ENCODE data around the gene POLR2E.

The POLR2E gene

DNA sequence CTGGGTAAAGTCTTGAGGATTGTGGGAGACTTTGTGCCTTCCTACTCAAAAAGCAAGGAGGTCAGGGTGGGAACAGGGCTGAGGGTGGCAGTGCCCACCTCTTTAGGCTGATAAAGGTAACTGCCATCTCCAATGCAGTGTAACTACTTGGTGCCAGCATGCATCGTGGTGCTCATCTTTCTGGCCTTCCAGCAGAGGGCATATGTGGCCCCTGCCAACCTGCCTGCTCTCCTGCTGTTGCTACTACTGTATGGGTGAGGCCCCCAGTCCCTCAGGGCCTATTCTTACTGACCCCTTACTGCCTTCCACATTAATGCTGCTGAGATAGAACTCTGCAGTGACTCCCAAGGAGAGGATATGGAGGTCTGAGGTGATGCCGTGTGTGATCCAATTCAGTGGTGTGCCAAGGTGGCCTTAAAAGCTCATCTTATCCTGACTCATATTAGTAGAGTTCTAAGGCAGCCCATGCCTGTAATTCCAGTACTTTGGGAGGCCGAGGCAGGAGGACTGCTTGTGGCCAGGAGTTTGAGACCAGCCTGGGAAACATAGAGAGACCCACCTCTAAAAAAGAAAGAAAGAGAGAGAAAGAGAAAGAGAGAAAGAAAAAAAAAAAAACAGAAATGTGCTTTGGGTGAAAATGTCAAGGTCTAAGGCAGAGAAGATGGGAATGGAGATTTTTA, 37.9 kb downstream of the POLR2E start:
- H3K9ac ChIP-seq (ENCODE audit: low read depth, low read length, poor library complexity) = no peak overlapping the region
- no peak overlapping the region for H4K8ac ChIP-seq (ENCODE audit: low read depth, low read length)
- H3K36me3 ChIP-seq (replicated peaks in 1 of 2; ENCODE audit: control insufficient read depth in 2 of 2, insufficient read depth in 2 of 2, low read length in 2 of 2) = peaks cover 0 to 4% of the 10 kb centered on the region in 2 donors
- H2AK5ac ChIP-seq (ENCODE audit: low read depth, low read length) = no peak overlapping the region
- no peak overlapping the region for H2BK120ac ChIP-seq (ENCODE audit: low read depth, low read length)
- no peak overlapping the region for H2BK15ac ChIP-seq (ENCODE audit: low read length)
- H3K18ac ChIP-seq (ENCODE audit: low read length) = no peak overlapping the region
- H3K79me1 ChIP-seq (ENCODE audit: low read depth, low read length) = no peaks in the 10 kb centered on the region
- H3K14ac ChIP-seq (ENCODE audit: low read length) = no peak overlapping the region
- H3K4me1 ChIP-seq (ENCODE audit: control insufficient read depth in 2 of 2, insufficient read depth in 1 of 2, low read depth in 1 of 2, low read length in 2 of 2) = no peaks in the 10 kb centered on the region
- H3K27me3 ChIP-seq (ENCODE audit: control insufficient read depth in 3 of 3, insufficient read depth in 3 of 3, low read depth in 1 of 3, low read length in 3 of 3) = no peaks in the 10 kb centered on the region
- H3K4me3 ChIP-seq (ENCODE audit: low read length in 2 of 2) = no peak overlapping the region
- no peak overlapping the region for H2BK12ac ChIP-seq (ENCODE audit: low read length)
- no peak for DNase-seq (ENCODE audit: low spot score)
- peaks cover 0 to 34% of the 10 kb centered on the region in 2 donors for H3K9me3 ChIP-seq (replicated peaks in 1 of 2; ENCODE audit: control insufficient read depth in 2 of 2, insufficient read depth in 1 of 2, low read depth in 1 of 2, low read length in 2 of 2)
- no peak overlapping the region for H3K4me2 ChIP-seq (ENCODE audit: insufficient read depth, low read length, poor library complexity, severe bottlenecking)
- no peak overlapping the region for H3K23ac ChIP-seq (ENCODE audit: low read depth, low read length, poor library complexity)
- H4K91ac ChIP-seq (ENCODE audit: low read depth, low read length, poor library complexity) = no peak overlapping the region
- no peak overlapping the region for H2AFZ ChIP-seq (ENCODE audit: low read length)
- no CpG with 5 or more reads among the region's 3 CpGs for WGBS, 2 donors (ENCODE audit: extremely low coverage in 2 of 2, insufficient read length in 2 of 2, insufficient replicate concordance in 1 of 2)
- H2BK5ac ChIP-seq (ENCODE audit: low read length) = no peak overlapping the region
- H3K27ac ChIP-seq (replicated peaks; ENCODE audit: low read length) = no peak overlapping the region
- H3K4ac ChIP-seq (ENCODE audit: low read length) = no peak overlapping the region

DNA sequence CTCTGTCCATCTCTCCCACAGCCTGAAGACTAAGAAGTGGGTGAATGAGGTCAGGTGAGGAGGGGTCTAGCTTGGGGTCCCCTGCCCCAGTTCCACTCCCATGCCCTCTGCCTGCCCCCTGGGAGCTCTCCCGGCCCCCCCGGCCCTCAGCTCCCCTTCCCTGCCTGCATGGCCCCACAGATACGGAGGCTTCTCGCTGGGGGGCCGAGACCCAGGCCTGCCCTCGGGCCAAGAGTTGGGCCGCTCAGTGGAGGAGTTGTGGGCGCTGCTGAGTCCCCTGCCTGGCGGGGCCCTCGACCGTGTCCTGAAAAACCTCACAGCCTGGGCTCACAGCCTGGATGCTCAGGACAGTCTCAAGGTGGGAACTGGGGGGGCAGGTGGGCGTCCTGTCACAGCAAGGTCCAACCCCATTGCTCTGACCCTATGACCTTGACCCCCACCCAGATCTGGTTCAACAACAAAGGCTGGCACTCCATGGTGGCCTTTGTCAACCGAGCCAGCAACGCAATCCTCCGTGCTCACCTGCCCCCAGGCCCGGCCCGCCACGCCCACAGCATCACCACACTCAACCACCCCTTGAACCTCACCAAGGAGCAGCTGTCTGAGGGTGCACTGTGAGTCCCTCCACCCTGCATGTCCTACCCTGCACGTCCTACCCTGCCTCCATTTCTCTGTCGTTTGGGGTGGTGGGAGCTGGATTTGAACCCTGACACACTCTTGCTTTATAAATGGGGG, 39.1 kb downstream of the POLR2E start:
- Histone ChIP-seq H2BK5ac (ENCODE audit: low read length) (no peak overlapping the region), H3K14ac (ENCODE audit: low read length) (no peak overlapping the region), H2BK120ac (ENCODE audit: low read depth, low read length) (no peak overlapping the region), H3K79me1 (ENCODE audit: low read depth, low read length) (no peaks in the 10 kb centered on the region), H3K9me3 (replicated peaks in 1 of 2; ENCODE audit: control insufficient read depth in 2 of 2, insufficient read depth in 1 of 2, low read depth in 1 of 2, low read length in 2 of 2) (peaks cover 0 to 34% of the 10 kb centered on the region in 2 donors), H3K36me3 (replicated peaks in 1 of 2; ENCODE audit: control insufficient read depth in 2 of 2, insufficient read depth in 2 of 2, low read length in 2 of 2) (peaks cover 0 to 4% of the 10 kb centered on the region in 2 donors), H2BK15ac (ENCODE audit: low read length) (no peak overlapping the region), H3K4ac (ENCODE audit: low read length) (no peak overlapping the region), H3K4me3 (ENCODE audit: low read length in 2 of 2) (no peak overlapping the region), H2AK5ac (ENCODE audit: low read depth, low read length) (no peak overlapping the region), H3K23ac (ENCODE audit: low read depth, low read length, poor library complexity) (peak overlapping the region; percentile 83), H4K8ac (ENCODE audit: low read depth, low read length) (no peak overlapping the region), H3K4me1 (ENCODE audit: control insufficient read depth in 2 of 2, insufficient read depth in 1 of 2, low read depth in 1 of 2, low read length in 2 of 2) (no peaks in the 10 kb centered on the region), H3K27me3 (ENCODE audit: control insufficient read depth in 3 of 3, insufficient read depth in 3 of 3, low read depth in 1 of 3, low read length in 3 of 3) (no peaks in the 10 kb centered on the region), H2AFZ (ENCODE audit: low read length) (no peak overlapping the region), H3K18ac (ENCODE audit: low read length) (no peak overlapping the region), H3K27ac (replicated peaks; ENCODE audit: low read length) (no peak overlapping the region), H3K4me2 (ENCODE audit: insufficient read depth, low read length, poor library complexity, severe bottlenecking) (no peak overlapping the region), H3K9ac (ENCODE audit: low read depth, low read length, poor library complexity) (no peak overlapping the region), H2BK12ac (ENCODE audit: low read length) (no peak overlapping the region), H4K91ac (ENCODE audit: low read depth, low read length, poor library complexity) (no peak overlapping the region)
- no peak for DNase-seq (ENCODE audit: low spot score)
- WGBS, 2 donors (ENCODE audit: extremely low coverage in 2 of 2, insufficient read length in 2 of 2, insufficient replicate concordance in 1 of 2) = no CpG with 5 or more reads among the region's 20 CpGs

DNA sequence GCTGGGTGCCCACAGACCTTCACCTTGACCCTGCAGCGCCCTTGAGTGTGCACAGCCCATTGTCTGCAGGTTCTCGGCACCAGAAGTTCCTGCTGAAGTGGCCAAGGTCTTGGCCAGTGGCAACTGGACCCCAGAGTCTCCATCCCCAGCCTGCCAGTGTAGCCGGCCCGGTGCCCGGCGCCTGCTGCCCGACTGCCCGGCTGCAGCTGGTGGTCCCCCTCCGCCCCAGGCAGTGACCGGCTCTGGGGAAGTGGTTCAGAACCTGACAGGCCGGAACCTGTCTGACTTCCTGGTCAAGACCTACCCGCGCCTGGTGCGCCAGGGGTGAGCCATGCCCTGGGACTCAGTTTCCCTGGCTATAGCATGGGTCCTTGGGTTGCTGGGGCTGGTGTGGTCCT, 40.1 kb downstream of the POLR2E start:
- Histone ChIP-seq H3K14ac (ENCODE audit: low read length) (peak overlapping the region; percentile 38), H2BK15ac (ENCODE audit: low read length) (no peak overlapping the region), H3K23ac (ENCODE audit: low read depth, low read length, poor library complexity) (no peak overlapping the region), H2BK5ac (ENCODE audit: low read length) (no peak overlapping the region), H3K27ac (replicated peaks; ENCODE audit: low read length) (no peak overlapping the region), H3K27me3 (ENCODE audit: control insufficient read depth in 3 of 3, insufficient read depth in 3 of 3, low read depth in 1 of 3, low read length in 3 of 3) (no peaks in the 10 kb centered on the region), H3K4me2 (ENCODE audit: insufficient read depth, low read length, poor library complexity, severe bottlenecking) (no peak overlapping the region), H3K18ac (ENCODE audit: low read length) (peak overlapping the region; percentile 22), H2BK120ac (ENCODE audit: low read depth, low read length) (no peak overlapping the region), H3K36me3 (replicated peaks in 1 of 2; ENCODE audit: control insufficient read depth in 2 of 2, insufficient read depth in 2 of 2, low read length in 2 of 2) (peaks cover 0 to 4% of the 10 kb centered on the region in 2 donors), H2BK12ac (ENCODE audit: low read length) (no peak overlapping the region), H3K79me1 (ENCODE audit: low read depth, low read length) (no peaks in the 10 kb centered on the region), H3K9ac (ENCODE audit: low read depth, low read length, poor library complexity) (no peak overlapping the region), H3K4me3 (ENCODE audit: low read length in 2 of 2) (no peak overlapping the region), H3K4me1 (ENCODE audit: control insufficient read depth in 2 of 2, insufficient read depth in 1 of 2, low read depth in 1 of 2, low read length in 2 of 2) (no peaks in the 10 kb centered on the region), H3K9me3 (replicated peaks in 1 of 2; ENCODE audit: control insufficient read depth in 2 of 2, insufficient read depth in 1 of 2, low read depth in 1 of 2, low read length in 2 of 2) (peaks cover 0 to 36% of the 10 kb centered on the region in 2 donors), H2AFZ (ENCODE audit: low read length) (no peak overlapping the region), H2AK5ac (ENCODE audit: low read depth, low read length) (peak overlapping the region; percentile 46), H3K4ac (ENCODE audit: low read length) (no peak overlapping the region), H4K91ac (ENCODE audit: low read depth, low read length, poor library complexity) (no peak overlapping the region), H4K8ac (ENCODE audit: low read depth, low read length) (no peak overlapping the region)
- WGBS, 2 donors (ENCODE audit: extremely low coverage in 2 of 2, insufficient read length in 2 of 2, insufficient replicate concordance in 1 of 2) = no CpG with 5 or more reads among the region's 14 CpGs
- no peak for DNase-seq (ENCODE audit: low spot score)
